Measurements from ENCODE around the gene CPZ.

- TF ChIP-seq, protein P1, sequence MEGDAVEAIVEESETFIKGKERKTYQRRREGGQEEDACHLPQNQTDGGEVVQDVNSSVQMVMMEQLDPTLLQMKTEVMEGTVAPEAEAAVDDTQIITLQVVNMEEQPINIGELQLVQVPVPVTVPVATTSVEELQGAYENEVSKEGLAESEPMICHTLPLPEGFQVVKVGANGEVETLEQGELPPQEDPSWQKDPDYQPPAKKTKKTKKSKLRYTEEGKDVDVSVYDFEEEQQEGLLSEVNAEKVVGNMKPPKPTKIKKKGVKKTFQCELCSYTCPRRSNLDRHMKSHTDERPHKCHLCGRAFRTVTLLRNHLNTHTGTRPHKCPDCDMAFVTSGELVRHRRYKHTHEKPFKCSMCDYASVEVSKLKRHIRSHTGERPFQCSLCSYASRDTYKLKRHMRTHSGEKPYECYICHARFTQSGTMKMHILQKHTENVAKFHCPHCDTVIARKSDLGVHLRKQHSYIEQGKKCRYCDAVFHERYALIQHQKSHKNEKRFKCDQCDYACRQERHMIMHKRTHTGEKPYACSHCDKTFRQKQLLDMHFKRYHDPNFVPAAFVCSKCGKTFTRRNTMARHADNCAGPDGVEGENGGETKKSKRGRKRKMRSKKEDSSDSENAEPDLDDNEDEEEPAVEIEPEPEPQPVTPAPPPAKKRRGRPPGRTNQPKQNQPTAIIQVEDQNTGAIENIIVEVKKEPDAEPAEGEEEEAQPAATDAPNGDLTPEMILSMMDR (IDR thresholded peaks at IDR 0.05), result no peak
- no peak for TF ChIP-seq MYBL2 (CRISPR knock-in tag; IDR thresholded peaks at IDR 0.05)
- no peak for TF ChIP-seq NFYB (CRISPR knock-in tag; conservative IDR thresholded peaks at IDR 0.05; ENCODE audit: low read depth)
- TF ChIP-seq FOXP4 (CRISPR knock-in tag; IDR thresholded peaks at IDR 0.05), result no peak
- no peak for TF ChIP-seq USF1 (CRISPR knock-in tag; IDR thresholded peaks at IDR 0.05)
- TF ChIP-seq ATF3 (CRISPR knock-in tag; conservative IDR thresholded peaks at IDR 0.05), result no peak
- TF ChIP-seq FOXP1 (CRISPR knock-in tag; IDR thresholded peaks at IDR 0.05; ENCODE audit: borderline replicate concordance), result no peak
- no peak for TF ChIP-seq ATF1 (CRISPR knock-in tag; IDR thresholded peaks at IDR 0.05)
- TF ChIP-seq RELA (CRISPR knock-in tag; IDR thresholded peaks at IDR 0.05; ENCODE audit: borderline replicate concordance), result no peak
- TF ChIP-seq ATF2 (CRISPR knock-in tag; IDR thresholded peaks at IDR 0.05; ENCODE audit: borderline replicate concordance, low read depth), result no peak
- TF ChIP-seq ZNF138 (CRISPR knock-in tag; conservative IDR thresholded peaks at IDR 0.05), result no peak
- TF ChIP-seq IRF2 (CRISPR knock-in tag; IDR thresholded peaks at IDR 0.05; ENCODE audit: borderline replicate concordance, low read depth), result no peak
- TF ChIP-seq NR2C2 (CRISPR knock-in tag; IDR thresholded peaks at IDR 0.05), result no peak
Observed at GRCh38 chr4:8655411-8656184, 63.0 kb downstream of the CPZ start.
